ENCODE data around the gene KIZ.

DNA sequence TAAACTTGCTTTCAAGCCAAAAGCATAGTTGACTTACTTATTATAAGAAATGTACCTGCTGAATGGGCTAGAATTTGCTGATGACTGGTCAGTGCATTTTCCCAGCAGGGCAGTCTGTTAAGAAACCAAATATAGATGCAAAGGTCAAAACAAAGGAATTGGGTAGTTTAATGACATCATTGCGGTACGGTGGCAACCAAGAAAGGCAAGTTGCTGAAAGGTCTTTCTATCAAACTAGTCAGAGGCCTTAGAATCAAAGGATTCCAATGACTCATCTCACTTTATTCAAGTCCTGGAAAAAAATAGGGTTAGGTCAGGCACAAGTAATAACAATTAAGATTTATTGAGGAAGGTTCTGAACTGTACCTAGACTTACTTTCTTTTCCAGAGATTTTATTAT lies 76.4 kb downstream of the KIZ start:
- TF ChIP-seq, protein P1, sequence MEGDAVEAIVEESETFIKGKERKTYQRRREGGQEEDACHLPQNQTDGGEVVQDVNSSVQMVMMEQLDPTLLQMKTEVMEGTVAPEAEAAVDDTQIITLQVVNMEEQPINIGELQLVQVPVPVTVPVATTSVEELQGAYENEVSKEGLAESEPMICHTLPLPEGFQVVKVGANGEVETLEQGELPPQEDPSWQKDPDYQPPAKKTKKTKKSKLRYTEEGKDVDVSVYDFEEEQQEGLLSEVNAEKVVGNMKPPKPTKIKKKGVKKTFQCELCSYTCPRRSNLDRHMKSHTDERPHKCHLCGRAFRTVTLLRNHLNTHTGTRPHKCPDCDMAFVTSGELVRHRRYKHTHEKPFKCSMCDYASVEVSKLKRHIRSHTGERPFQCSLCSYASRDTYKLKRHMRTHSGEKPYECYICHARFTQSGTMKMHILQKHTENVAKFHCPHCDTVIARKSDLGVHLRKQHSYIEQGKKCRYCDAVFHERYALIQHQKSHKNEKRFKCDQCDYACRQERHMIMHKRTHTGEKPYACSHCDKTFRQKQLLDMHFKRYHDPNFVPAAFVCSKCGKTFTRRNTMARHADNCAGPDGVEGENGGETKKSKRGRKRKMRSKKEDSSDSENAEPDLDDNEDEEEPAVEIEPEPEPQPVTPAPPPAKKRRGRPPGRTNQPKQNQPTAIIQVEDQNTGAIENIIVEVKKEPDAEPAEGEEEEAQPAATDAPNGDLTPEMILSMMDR (conservative IDR thresholded peaks at IDR 0.05; ENCODE audit: low read depth, low read length): no peak
- no peak for TF ChIP-seq EZH2 (IDR thresholded peaks at IDR 0.05; ENCODE audit: borderline replicate concordance, low read depth, low read length, poor library complexity, severe bottlenecking)

Data from A673 (cell line).